Endothelial cell of umbilical vein (primary cell): ENCODE measurements around the gene C4orf17. TPM values are rescaled to one million over a fixed set of nuclear protein-coding genes. Genes with fewer than 3 reads are reported as not detected.
"Not testable (repeated sequence)": the region's sequence is repeated elsewhere in the genome, so short reads cannot be mapped to it uniquely, and the experiment has no call there.

ENCODE experiments used
- BruUV-seq: library from RNA; stranded (reverse); fragments of 400-500 nt; replicated peaks from 2 replicates; lab custom pipeline; 2021; lab: Mats Ljungman, UMichigan
- CTCF ChIA-PET: fragments of 300-600, 350-600 bp; sonication (Branson Sonifier 250); formaldehyde crosslinking; loops from one replicate; lab custom pipeline; 2021; ENCODE audit warnings: antibody characterized with exemption, inconsistent platforms; lab: Charles Lee
- POLR2A ChIA-PET: fragments of 300-600, 350-600 bp; sonication (Branson Sonifier 250); formaldehyde crosslinking; loops from one replicate; lab custom pipeline; 2021; ENCODE audit warnings: antibody characterized with exemption, inconsistent platforms; lab: Charles Lee
- DNase-seq: peaks from one replicate; pipeline ENCODE4 v3.0.0-alpha.2; 2011; ENCODE audit warnings: low read depth, low spot score
- FAIRE-seq: peaks from 2 replicates; lab custom pipeline; 2011; peaks lifted over from hg19 to GRCh38; lab: Jason Lieb, UNC
- H2AFZ ChIP-seq: 2 replicates; pipeline ENCODE4 v1.6.0; 2012; ENCODE audit warnings: low read depth, low read length, control low read depth, inconsistent platforms
- H3K27ac ChIP-seq: 2 replicates; pipeline ENCODE4 v1.5.1; 2011; ENCODE audit warnings: low read depth, mild to moderate bottlenecking, control low read depth, low read length, moderate library complexity; ENCODE audit not compliant: insufficient read depth
- H3K27me3 ChIP-seq, 2 experiments: 2 replicates each; pipeline versions ENCODE4 v1.6.0 to v1.6.1; 2011; ENCODE audit warnings: low read length in 2 of 2, mixed read lengths in 1 of 2; ENCODE audit not compliant: control insufficient read depth in 2 of 2, insufficient read depth in 2 of 2
- H3K36me3 ChIP-seq, 2 experiments: 2 replicates in 1 of 2; 3 replicates in 1 of 2; pipeline ENCODE4 v1.5.1; 2011; ENCODE audit warnings: low read length in 2 of 2, mild to moderate bottlenecking in 1 of 2, moderate library complexity in 1 of 2; ENCODE audit not compliant: control insufficient read depth in 2 of 2, insufficient read depth in 2 of 2; ENCODE audit errors: extremely low read depth in 1 of 2
- H3K4me1 ChIP-seq: 3 replicates; pipeline ENCODE4 v1.5.1; 2011; ENCODE audit warnings: mild to moderate bottlenecking, low read length; ENCODE audit not compliant: control insufficient read depth, insufficient read depth; ENCODE audit errors: extremely low read depth
- H3K4me2 ChIP-seq: 2 replicates; pipeline ENCODE4 v1.6.1; 2011; ENCODE audit warnings: low read length, control low read depth, mixed read lengths; ENCODE audit not compliant: insufficient read depth
- H3K4me3 ChIP-seq, 3 experiments: fragments of 200-600 bp in 1 of 3; sonication (generic), shearing (Covaris generic) in 1 of 3; replicated peaks in 1 of 3; 2 replicates each; pipeline ENCODE4 v1.5.1; 2011 to 2016; ENCODE audit warnings: control low read depth in 3 of 3, low read length in 3 of 3, mild to moderate bottlenecking in 2 of 3, inconsistent platforms in 1 of 3, low read depth in 1 of 3, moderate library complexity in 1 of 3; ENCODE audit not compliant: insufficient read depth in 1 of 3
- H3K79me2 ChIP-seq: 2 replicates; pipeline ENCODE4 v1.6.0; 2012; ENCODE audit warnings: low read length, inconsistent platforms; ENCODE audit not compliant: control insufficient read depth, insufficient read depth
- H3K9ac ChIP-seq: replicated peaks from 2 replicates; pipeline ENCODE3; 2011; ENCODE audit warnings: low read length, control low read depth; ENCODE audit not compliant: insufficient read depth; ENCODE audit errors: extremely low read depth
- H3K9me1 ChIP-seq: replicated peaks from 3 replicates; pipeline ENCODE4 v1.6.0; 2011; ENCODE audit warnings: mild to moderate bottlenecking, low read length; ENCODE audit not compliant: control insufficient read depth, insufficient read depth; ENCODE audit errors: extremely low read depth
- H3K9me3 ChIP-seq: replicated peaks from 2 replicates; pipeline ENCODE4 v1.5.1; 2012; ENCODE audit warnings: low read length, inconsistent platforms; ENCODE audit not compliant: control insufficient read depth, insufficient read depth
- H4K20me1 ChIP-seq: replicated peaks from 2 replicates; pipeline ENCODE3; 2011; ENCODE audit warnings: mild to moderate bottlenecking, low read length; ENCODE audit not compliant: control insufficient read depth, insufficient read depth; ENCODE audit errors: extremely low read depth
- EZH2 ChIP-seq: IDR thresholded peaks from 2 replicates; pipeline ENCODE4 v1.6.1; 2012; ENCODE audit warnings: borderline replicate concordance, low read depth, mild to moderate bottlenecking, moderate library complexity, low read length, inconsistent platforms; ENCODE audit not compliant: severe bottlenecking
- FOS ChIP-seq: IDR thresholded peaks from 2 replicates; pipeline ENCODE4 v1.6.1; 2011; ENCODE audit warnings: mild to moderate bottlenecking, low read length, moderate library complexity, borderline replicate concordance; ENCODE audit not compliant: insufficient read depth
- GATA2 ChIP-seq: IDR thresholded peaks from 2 replicates; pipeline ENCODE4 v1.7.0; 2011; ENCODE audit warnings: low read depth, mild to moderate bottlenecking, moderate library complexity, mixed read lengths, low read length; ENCODE audit not compliant: insufficient read length, insufficient read depth
- JUN ChIP-seq: IDR thresholded peaks from 2 replicates; pipeline ENCODE4 v1.6.1; 2011; ENCODE audit warnings: borderline replicate concordance, low read depth; ENCODE audit not compliant: insufficient read length, insufficient read depth
- MYC ChIP-seq: IDR thresholded peaks from one replicate; pipeline ENCODE4 v1.6.1; 2011; ENCODE audit warnings: mild to moderate bottlenecking, low read depth, low read length
- POLR2A ChIP-seq: IDR thresholded peaks from 2 replicates; pipeline ENCODE4 v1.6.1; 2012; ENCODE audit warnings: low read depth, mild to moderate bottlenecking, control low read depth, low read length
- POLR2AphosphoS5 ChIP-seq: IDR thresholded peaks from 2 replicates; pipeline ENCODE4 v1.6.1; 2012; ENCODE audit warnings: low read depth, mild to moderate bottlenecking, control low read depth, low read length, moderate library complexity; ENCODE audit not compliant: insufficient read depth
- dilution Hi-C: fragments of 300-500 bp; cut with MboI; formaldehyde crosslinking; loops from one replicate; pipeline ENCODE4 v1.15.0; 2019; ENCODE audit warnings: low sequenced_read_pairs; ENCODE audit not compliant: extremely low pct_ligation_motif_present
- intact Hi-C: fragments of 100-400 bp; cut with micrococcal nuclease; formaldehyde crosslinking; loops from one replicate; pipeline ENCODE4 v1.10.0; 2022
- polyA plus RNA-seq, 4 experiments: library from polyadenylated mRNA; depleted of rRNA in 3 of 4; stranded (reverse) in 3 of 4; unstranded in 1 of 4; fragments of >200 nt; gene quantifications; 2 replicates each; pipeline versions ENCODE4 v1.2.1 to v1.2.3, GENCODE V29; 2011 to 2012; ENCODE audit warnings: missing spikeins in 1 of 4
- total RNA-seq: library from RNA; stranded (reverse); gene quantifications from 2 replicates; pipeline ENCODE4 v1.2.3, GENCODE V29; 2021
- TF ChIP-seq, protein P1 (sequence below): IDR thresholded peaks from 2 replicates; pipeline ENCODE4 v1.6.1; 2011; ENCODE audit not compliant: insufficient read depth, insufficient read length
- TF ChIP-seq, protein P2 (sequence below), 2 donors: IDR thresholded peaks; 1 replicate in 1 of 2; 2 replicates in 1 of 2; pipeline ENCODE4 v1.5.1; 2011; ENCODE audit warnings: low read length in 2 of 2, mild to moderate bottlenecking in 2 of 2, moderate library complexity in 2 of 2, control low read depth in 1 of 2, inconsistent platforms in 1 of 2, low read depth in 1 of 2; ENCODE audit not compliant: insufficient read depth in 1 of 2; ENCODE audit errors: extremely low read depth in 1 of 2

C4orf17 gene
- total and polyA plus RNA-seq, 2 donors (not counting 3 experiments of a cell fraction or from before 2014, with no cell fraction given): not detected

DNA sequence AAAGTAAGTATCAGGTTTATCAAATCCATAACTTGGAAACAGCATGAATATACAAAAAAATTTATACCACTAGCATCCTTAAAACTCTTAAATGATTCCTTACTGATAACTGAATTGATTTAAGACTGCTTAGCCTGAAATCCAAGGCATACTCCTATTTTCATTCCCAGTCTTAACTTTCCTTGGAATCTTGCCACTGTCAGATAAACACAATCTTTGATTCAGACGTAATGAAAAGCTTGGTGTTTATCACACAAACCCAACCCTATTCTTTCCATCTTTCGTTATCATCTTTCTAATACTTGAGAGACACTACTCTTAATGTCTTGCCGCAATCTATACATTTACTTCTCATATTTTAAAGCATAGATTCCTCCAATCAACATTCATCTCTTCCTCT is 19.1 kb downstream of the C4orf17 start:
- H3K4me3 ChIP-seq: no peak overlapping the region
- no peaks in the 10 kb centered on the region for H3K9me3 ChIP-seq
- H3K36me3 ChIP-seq: no peaks in the 10 kb centered on the region
- ChIA-PET CTCF (no interaction called here), POLR2A (no interaction called here)
- intact Hi-C loops (no loop called here), dilution Hi-C loops (no loop called here)
- no peaks in the 10 kb centered on the region for H3K4me1 ChIP-seq
- no peaks in the 10 kb centered on the region for H3K9me1 ChIP-seq
- no peaks in the 10 kb centered on the region for H4K20me1 ChIP-seq
- BruUV-seq: no TSS peak
- H2AFZ ChIP-seq: no peak overlapping the region
- DNase-seq (no peak), FAIRE-seq (no peak)
- H3K27me3 ChIP-seq: peaks cover 0 to 2% of the 10 kb centered on the region in 2 experiments
- no peak overlapping the region for H3K4me2 ChIP-seq
- H3K9ac ChIP-seq: no peak overlapping the region
- H3K79me2 ChIP-seq: no peaks in the 10 kb centered on the region
- no peak overlapping the region for H3K27ac ChIP-seq
- TF ChIP-seq FOS (no peak), POLR2AphosphoS5 (no peak), GATA2 (no peak), JUN (no peak), EZH2 (no peak), MYC (no peak), POLR2A (no peak)
- TF ChIP-seq, protein P1, sequence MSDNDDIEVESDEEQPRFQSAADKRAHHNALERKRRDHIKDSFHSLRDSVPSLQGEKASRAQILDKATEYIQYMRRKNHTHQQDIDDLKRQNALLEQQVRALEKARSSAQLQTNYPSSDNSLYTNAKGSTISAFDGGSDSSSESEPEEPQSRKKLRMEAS: no peak
- TF ChIP-seq, protein P2, sequence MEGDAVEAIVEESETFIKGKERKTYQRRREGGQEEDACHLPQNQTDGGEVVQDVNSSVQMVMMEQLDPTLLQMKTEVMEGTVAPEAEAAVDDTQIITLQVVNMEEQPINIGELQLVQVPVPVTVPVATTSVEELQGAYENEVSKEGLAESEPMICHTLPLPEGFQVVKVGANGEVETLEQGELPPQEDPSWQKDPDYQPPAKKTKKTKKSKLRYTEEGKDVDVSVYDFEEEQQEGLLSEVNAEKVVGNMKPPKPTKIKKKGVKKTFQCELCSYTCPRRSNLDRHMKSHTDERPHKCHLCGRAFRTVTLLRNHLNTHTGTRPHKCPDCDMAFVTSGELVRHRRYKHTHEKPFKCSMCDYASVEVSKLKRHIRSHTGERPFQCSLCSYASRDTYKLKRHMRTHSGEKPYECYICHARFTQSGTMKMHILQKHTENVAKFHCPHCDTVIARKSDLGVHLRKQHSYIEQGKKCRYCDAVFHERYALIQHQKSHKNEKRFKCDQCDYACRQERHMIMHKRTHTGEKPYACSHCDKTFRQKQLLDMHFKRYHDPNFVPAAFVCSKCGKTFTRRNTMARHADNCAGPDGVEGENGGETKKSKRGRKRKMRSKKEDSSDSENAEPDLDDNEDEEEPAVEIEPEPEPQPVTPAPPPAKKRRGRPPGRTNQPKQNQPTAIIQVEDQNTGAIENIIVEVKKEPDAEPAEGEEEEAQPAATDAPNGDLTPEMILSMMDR (IDR thresholded peaks at IDR 0.05; ENCODE audit: extremely low read depth in 1 of 2, insufficient read depth in 1 of 2, low read depth in 1 of 2, low read length in 2 of 2): no peak

DNA sequence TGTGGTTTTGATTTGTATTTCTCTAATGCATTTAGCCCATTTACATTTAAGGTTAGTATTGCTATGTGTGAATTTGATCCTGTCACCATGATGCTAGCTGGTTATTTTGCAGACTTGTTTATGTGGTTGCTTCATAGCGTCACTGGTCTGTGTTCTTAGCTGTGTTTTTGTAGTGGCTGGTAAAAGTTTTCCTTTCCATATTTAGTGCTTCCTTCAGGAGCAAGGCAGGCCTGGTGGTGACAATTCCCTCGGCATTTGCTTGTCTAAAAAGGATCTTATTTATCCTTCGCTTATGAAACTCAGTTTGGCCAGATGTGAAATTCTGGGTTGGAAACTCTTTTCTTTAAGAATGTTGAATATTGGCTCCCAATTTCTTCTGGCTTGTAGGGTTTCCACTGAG is 23.9 kb downstream of the C4orf17 start:
- H3K4me3 ChIP-seq, H3K4me2 ChIP-seq, H3K79me2 ChIP-seq, dilution Hi-C loops, H3K9me1 ChIP-seq, H3K9me3 ChIP-seq, DNase-seq, H3K27me3 ChIP-seq, BruUV-seq, FAIRE-seq, H3K4me1 ChIP-seq, H2AFZ ChIP-seq, POLR2A ChIA-PET, H3K27ac ChIP-seq, H3K9ac ChIP-seq, H3K36me3 ChIP-seq, CTCF ChIA-PET, H4K20me1 ChIP-seq, intact Hi-C loops: not testable (repeated sequence)
